Keratinocyte (primary cell): ENCODE measurements around the gene GPC3.

Experiments
- EZH2 ChIP-seq: IDR thresholded peaks from one replicate; pipeline ENCODE4 v1.6.1; 2012; ENCODE audit warnings: inconsistent platforms, mild to moderate bottlenecking, low read length, moderate library complexity
- TF ChIP-seq, protein P1 (sequence below), 3 experiments: IDR thresholded peaks in 1 of 3; conservative IDR thresholded peaks in 1 of 3; optimal IDR thresholded peaks in 1 of 3; 2 replicates in 2 of 3; 3 replicates in 1 of 3; pipeline versions ENCODE3 to v1.5.1; 2011; ENCODE audit warnings: low read length in 3 of 3, mild to moderate bottlenecking in 3 of 3, moderate library complexity in 2 of 3, control low read depth in 1 of 3, inconsistent platforms in 1 of 3; ENCODE audit not compliant: insufficient read depth in 2 of 3; ENCODE audit errors: extremely low read depth in 1 of 3

DNA sequence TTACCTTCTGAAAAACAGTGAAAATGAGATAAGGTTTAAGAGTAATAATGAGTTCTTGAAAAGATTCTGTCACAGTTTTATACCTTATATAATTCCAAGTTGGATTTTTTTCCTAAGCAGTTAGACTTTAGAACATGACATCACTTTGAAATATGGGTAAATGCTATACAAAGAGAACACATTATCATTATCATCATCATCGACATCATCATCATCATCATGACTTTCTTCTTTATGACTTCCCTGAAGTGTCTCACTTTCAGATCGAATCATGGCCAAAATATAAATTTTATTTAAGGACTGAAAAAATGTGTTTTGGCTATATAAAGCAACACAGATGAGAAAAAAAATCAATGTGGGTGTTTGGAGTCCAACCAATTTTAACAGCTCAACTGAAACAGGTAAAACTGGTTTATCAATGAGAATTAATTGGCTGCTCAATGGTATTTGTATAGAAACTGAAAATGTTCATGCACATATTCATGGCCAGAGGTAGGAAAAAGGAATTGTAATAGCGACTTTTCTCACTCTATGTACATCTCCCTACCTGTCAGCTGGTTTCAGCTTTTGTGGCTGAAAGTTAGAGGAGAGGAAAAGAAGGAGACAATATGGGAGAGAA, 327.0 kb downstream of the GPC3 start:
- TF ChIP-seq, protein P1, sequence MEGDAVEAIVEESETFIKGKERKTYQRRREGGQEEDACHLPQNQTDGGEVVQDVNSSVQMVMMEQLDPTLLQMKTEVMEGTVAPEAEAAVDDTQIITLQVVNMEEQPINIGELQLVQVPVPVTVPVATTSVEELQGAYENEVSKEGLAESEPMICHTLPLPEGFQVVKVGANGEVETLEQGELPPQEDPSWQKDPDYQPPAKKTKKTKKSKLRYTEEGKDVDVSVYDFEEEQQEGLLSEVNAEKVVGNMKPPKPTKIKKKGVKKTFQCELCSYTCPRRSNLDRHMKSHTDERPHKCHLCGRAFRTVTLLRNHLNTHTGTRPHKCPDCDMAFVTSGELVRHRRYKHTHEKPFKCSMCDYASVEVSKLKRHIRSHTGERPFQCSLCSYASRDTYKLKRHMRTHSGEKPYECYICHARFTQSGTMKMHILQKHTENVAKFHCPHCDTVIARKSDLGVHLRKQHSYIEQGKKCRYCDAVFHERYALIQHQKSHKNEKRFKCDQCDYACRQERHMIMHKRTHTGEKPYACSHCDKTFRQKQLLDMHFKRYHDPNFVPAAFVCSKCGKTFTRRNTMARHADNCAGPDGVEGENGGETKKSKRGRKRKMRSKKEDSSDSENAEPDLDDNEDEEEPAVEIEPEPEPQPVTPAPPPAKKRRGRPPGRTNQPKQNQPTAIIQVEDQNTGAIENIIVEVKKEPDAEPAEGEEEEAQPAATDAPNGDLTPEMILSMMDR (optimal IDR thresholded peaks at IDR 0.05 in 1 of 3, IDR thresholded peaks at IDR 0.05 in 1 of 3, conservative IDR thresholded peaks at IDR 0.05 in 1 of 3; ENCODE audit: extremely low read depth in 1 of 3, insufficient read depth in 2 of 3, low read length in 3 of 3), result no peak
- TF ChIP-seq EZH2, result no peak
